Embryonic facial prominence (tissue), 1 donor: ENCODE data around the gene PRRT4.

Experiments
- DNase-seq: peaks from one replicate; pipeline ENCODE4 v3.0.0-alpha.2; 2016; ENCODE audit errors: extremely low spot score

The PRRT4 gene

GRCh38 chr7:128361411-128362379 lies at the start of gene PRRT4:
Gene PRRT4, minus strand, starts transcription at chr7:128361690.
- DNase-seq: no peak

GRCh38 chr7:128410451-128410753 lies 48.9 kb upstream of the PRRT4 start:
- DNase-seq: no peak

GRCh38 chr7:128409596-128410450 lies 48.3 kb upstream of the PRRT4 start, which contains the start of gene IMPDH1:
Gene IMPDH1, minus strand, starts transcription at chr7:128409982. Its CDS starts 81 bp downstream, at chr7:128409901.
- peak; percentile 79 for DNase-seq

GRCh38 chr7:128408709-128409595 lies 47.5 kb upstream of the PRRT4 start:
- DNase-seq: no peak

- DNase-seq: no peak
These were observed 46.5 kb upstream of the PRRT4 start for GRCh38 chr7:128407751-128408708.

- DNase-seq: no peak
These were observed 45.7 kb upstream of the PRRT4 start for GRCh38 chr7:128407233-128407589.

GRCh38 chr7:128406314-128407232 lies 45.1 kb upstream of the PRRT4 start:
- no peak for DNase-seq

- DNase-seq: no peak
These were observed 44.2 kb upstream of the PRRT4 start for GRCh38 chr7:128405471-128406313.

GRCh38 chr7:128404886-128405470 lies 43.5 kb upstream of the PRRT4 start:
- DNase-seq: no peak

GRCh38 chr7:128404143-128404681 lies 42.7 kb upstream of the PRRT4 start:
- no peak for DNase-seq

GRCh38 chr7:128403676-128404075 lies 42.2 kb upstream of the PRRT4 start:
- no peak for DNase-seq

GRCh38 chr7:128402356-128402755 lies 40.9 kb upstream of the PRRT4 start:
- no peak for DNase-seq

GRCh38 chr7:128400566-128400965 lies 39.1 kb upstream of the PRRT4 start:
- DNase-seq: no peak

GRCh38 chr7:128399991-128400390 lies 38.5 kb upstream of the PRRT4 start:
- DNase-seq: no peak

- DNase-seq: no peak
These were observed 37.3 kb upstream of the PRRT4 start for GRCh38 chr7:128398841-128399135.

GRCh38 chr7:128398016-128398840 lies 36.7 kb upstream of the PRRT4 start:
- no peak for DNase-seq

GRCh38 chr7:128396357-128396756 lies 34.9 kb upstream of the PRRT4 start:
- no peak for DNase-seq
